ENCODE data around the gene TKT.

Gene TKT

DNA sequence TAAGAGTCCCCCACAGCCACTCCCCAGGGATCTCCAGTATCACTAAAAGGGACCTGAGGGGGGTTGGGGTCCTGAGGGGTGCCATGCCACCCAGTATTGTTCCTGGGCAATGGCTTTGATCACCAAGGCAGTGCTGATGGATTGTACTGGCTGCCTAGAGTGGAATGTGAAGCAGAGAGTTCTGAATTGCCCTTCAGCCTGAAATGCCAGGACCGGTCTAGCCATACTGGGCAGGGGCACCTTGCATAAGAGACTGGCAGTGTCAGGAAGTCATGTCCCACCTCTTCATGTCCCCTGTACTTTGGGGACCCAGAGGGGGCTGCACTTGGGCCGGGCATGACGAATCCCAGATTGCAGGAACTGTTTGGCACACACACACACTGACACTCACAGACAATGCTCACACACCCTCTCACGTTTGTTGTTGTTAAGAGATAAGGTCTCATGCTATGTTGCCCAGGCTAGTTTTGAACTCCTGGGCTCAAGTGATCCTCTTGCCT is 4.5 kb upstream of the TKT start:
- no peak overlapping the region for H2BK120ac ChIP-seq (ENCODE audit: insufficient read depth, low read length, poor library complexity)
- H2AFZ ChIP-seq (ENCODE audit: insufficient read depth, low read length, poor library complexity), result no peak overlapping the region
- H3K4ac ChIP-seq (ENCODE audit: low read depth, low read length), result no peak overlapping the region
- no peaks in the 10 kb centered on the region for H3K27me3 ChIP-seq (ENCODE audit: insufficient read depth, low read length)
- H3K23ac ChIP-seq (ENCODE audit: low read length), result no peak overlapping the region
- no peak overlapping the region for H3K9ac ChIP-seq (ENCODE audit: low read length)
- no peak overlapping the region for H4K8ac ChIP-seq (ENCODE audit: low read depth, low read length)
- H2BK12ac ChIP-seq (ENCODE audit: low read length), result peak overlapping the region; percentile 21
- no peak overlapping the region for H2AK5ac ChIP-seq (ENCODE audit: low read length)
- H2BK5ac ChIP-seq (ENCODE audit: low read depth, low read length, poor library complexity), result no peak overlapping the region
- H3K14ac ChIP-seq (ENCODE audit: low read length), result no peak overlapping the region
- peaks cover 7 to 17% of the 10 kb centered on the region in 2 experiments for H3K4me1 ChIP-seq (ENCODE audit: control insufficient read depth in 1 of 2, insufficient read depth in 2 of 2, low read length in 2 of 2)
- H3K79me2 ChIP-seq (ENCODE audit: control insufficient read depth, insufficient read depth, low read length, poor library complexity), result peaks cover 5% of the 10 kb centered on the region
- no peak overlapping the region for H3K27ac ChIP-seq (ENCODE audit: low read depth, low read length)
- peak overlapping the region; percentile 6 for H4K91ac ChIP-seq (ENCODE audit: low read depth, low read length)
- peaks cover 12% of the 10 kb centered on the region for H3K79me1 ChIP-seq (ENCODE audit: low read length)
- H4K12ac ChIP-seq (ENCODE audit: low read depth, low read length), result no peak overlapping the region
- no peak overlapping the region for H3K4me3 ChIP-seq (ENCODE audit: low read depth, low read length)
- no peak overlapping the region for H3K4me2 ChIP-seq (ENCODE audit: low read length)
- WGBS (ENCODE audit: extremely low coverage, insufficient coverage, insufficient read length), result no CpG with 5 or more reads among the region's 4 CpGs
- no peaks in the 10 kb centered on the region for H3K36me3 ChIP-seq (ENCODE audit: control insufficient read depth in 1 of 2, insufficient read depth in 2 of 2, low read length in 2 of 2)
- DNase-seq, result no peak
- no peaks in the 10 kb centered on the region for H3K9me3 ChIP-seq (ENCODE audit: insufficient read depth, low read depth, low read length)
- no peak overlapping the region for H3K18ac ChIP-seq (ENCODE audit: low read length)

GRCh38 chr3:53259427-53260259 is 3.8 kb upstream of the TKT start:
- H3K18ac ChIP-seq (ENCODE audit: low read length), result no peak overlapping the region
- no peak overlapping the region for H3K27ac ChIP-seq (ENCODE audit: low read depth, low read length)
- no peak overlapping the region for H3K4me3 ChIP-seq (ENCODE audit: low read depth, low read length)
- DNase-seq, result no peak
- H3K9ac ChIP-seq (ENCODE audit: low read length), result no peak overlapping the region
- H4K91ac ChIP-seq (ENCODE audit: low read depth, low read length), result peak overlapping the region; percentile 28
- H2AK5ac ChIP-seq (ENCODE audit: low read length), result no peak overlapping the region
- peaks cover 11% of the 10 kb centered on the region for H3K79me2 ChIP-seq (ENCODE audit: control insufficient read depth, insufficient read depth, low read length, poor library complexity)
- H4K12ac ChIP-seq (ENCODE audit: low read depth, low read length), result no peak overlapping the region
- no peak overlapping the region for H2AFZ ChIP-seq (ENCODE audit: insufficient read depth, low read length, poor library complexity)
- no CpG with 5 or more reads among the region's 9 CpGs for WGBS (ENCODE audit: extremely low coverage, insufficient coverage, insufficient read length)
- no peaks in the 10 kb centered on the region for H3K27me3 ChIP-seq (ENCODE audit: insufficient read depth, low read length)
- peak overlapping the region; percentile 21 for H2BK12ac ChIP-seq (ENCODE audit: low read length)
- peaks cover 7 to 14% of the 10 kb centered on the region in 2 experiments for H3K4me1 ChIP-seq (ENCODE audit: control insufficient read depth in 1 of 2, insufficient read depth in 2 of 2, low read length in 2 of 2)
- H2BK5ac ChIP-seq (ENCODE audit: low read depth, low read length, poor library complexity), result no peak overlapping the region
- no peaks in the 10 kb centered on the region for H3K36me3 ChIP-seq (ENCODE audit: control insufficient read depth in 1 of 2, insufficient read depth in 2 of 2, low read length in 2 of 2)
- H3K79me1 ChIP-seq (ENCODE audit: low read length), result peaks cover 18% of the 10 kb centered on the region
- no peak overlapping the region for H4K8ac ChIP-seq (ENCODE audit: low read depth, low read length)
- no peak overlapping the region for H2BK120ac ChIP-seq (ENCODE audit: insufficient read depth, low read length, poor library complexity)
- H3K9me3 ChIP-seq (ENCODE audit: insufficient read depth, low read depth, low read length), result no peaks in the 10 kb centered on the region
- H3K4me2 ChIP-seq (ENCODE audit: low read length), result no peak overlapping the region
- H3K4ac ChIP-seq (ENCODE audit: low read depth, low read length), result no peak overlapping the region
- H3K14ac ChIP-seq (ENCODE audit: low read length), result no peak overlapping the region
- H3K23ac ChIP-seq (ENCODE audit: low read length), result no peak overlapping the region

- peaks cover 19% of the 10 kb centered on the region for H3K79me2 ChIP-seq (ENCODE audit: control insufficient read depth, insufficient read depth, low read length, poor library complexity)
- no peak overlapping the region for H3K23ac ChIP-seq (ENCODE audit: low read length)
- H3K9ac ChIP-seq (ENCODE audit: low read length), result no peak overlapping the region
- H3K36me3 ChIP-seq (ENCODE audit: control insufficient read depth in 1 of 2, insufficient read depth in 2 of 2, low read length in 2 of 2), result no peaks in the 10 kb centered on the region
- no peak overlapping the region for H4K12ac ChIP-seq (ENCODE audit: low read depth, low read length)
- no CpG with 5 or more reads among the region's 8 CpGs for WGBS (ENCODE audit: extremely low coverage, insufficient coverage, insufficient read length)
- H2BK120ac ChIP-seq (ENCODE audit: insufficient read depth, low read length, poor library complexity), result no peak overlapping the region
- peaks cover 20% of the 10 kb centered on the region for H3K79me1 ChIP-seq (ENCODE audit: low read length)
- H3K4me2 ChIP-seq (ENCODE audit: low read length), result no peak overlapping the region
- no peak overlapping the region for H2AFZ ChIP-seq (ENCODE audit: insufficient read depth, low read length, poor library complexity)
- no peak overlapping the region for H4K8ac ChIP-seq (ENCODE audit: low read depth, low read length)
- H3K18ac ChIP-seq (ENCODE audit: low read length), result no peak overlapping the region
- H3K27me3 ChIP-seq (ENCODE audit: insufficient read depth, low read length), result no peaks in the 10 kb centered on the region
- H2BK12ac ChIP-seq (ENCODE audit: low read length), result peak overlapping the region; percentile 19
- no peak overlapping the region for H3K4me3 ChIP-seq (ENCODE audit: low read depth, low read length)
- no peaks in the 10 kb centered on the region for H3K9me3 ChIP-seq (ENCODE audit: insufficient read depth, low read depth, low read length)
- no peak overlapping the region for H3K14ac ChIP-seq (ENCODE audit: low read length)
- no peak for DNase-seq
- no peak overlapping the region for H3K4ac ChIP-seq (ENCODE audit: low read depth, low read length)
- peaks cover 10 to 18% of the 10 kb centered on the region in 2 experiments for H3K4me1 ChIP-seq (ENCODE audit: control insufficient read depth in 1 of 2, insufficient read depth in 2 of 2, low read length in 2 of 2)
- no peak overlapping the region for H2BK5ac ChIP-seq (ENCODE audit: low read depth, low read length, poor library complexity)
- peak overlapping the region; percentile 28 for H4K91ac ChIP-seq (ENCODE audit: low read depth, low read length)
- H2AK5ac ChIP-seq (ENCODE audit: low read length), result no peak overlapping the region
- no peak overlapping the region for H3K27ac ChIP-seq (ENCODE audit: low read depth, low read length)
Observed at GRCh38 chr3:53258600-53259426, 3.0 kb upstream of the TKT start.

DNA sequence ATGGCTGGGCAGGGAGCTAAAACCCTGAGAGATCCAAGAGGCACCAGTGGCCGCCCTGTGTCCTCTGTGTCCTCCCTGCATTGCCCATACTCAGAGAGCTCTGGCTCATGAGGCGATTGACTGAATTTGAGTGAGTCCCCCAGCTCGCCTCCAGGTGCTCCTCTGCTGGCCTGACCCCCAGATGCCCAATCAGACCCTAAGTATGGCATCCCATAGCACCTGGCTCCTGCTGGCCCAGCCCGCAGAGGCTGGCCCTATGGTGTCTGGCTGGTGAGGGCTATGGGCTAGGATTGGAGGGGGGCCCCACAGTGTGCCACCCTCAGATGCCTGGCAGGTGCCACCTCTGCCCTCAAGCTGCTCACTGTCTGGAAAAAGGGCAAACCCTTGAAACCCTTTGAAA is 1.6 kb upstream of the TKT start:
- WGBS (ENCODE audit: extremely low coverage, insufficient coverage, insufficient read length), result no CpG with 5 or more reads among the region's 4 CpGs
- Histone ChIP-seq H3K4me1 (ENCODE audit: control insufficient read depth in 1 of 2, insufficient read depth in 2 of 2, low read length in 2 of 2) (peaks cover 15 to 27% of the 10 kb centered on the region in 2 experiments), H3K27ac (ENCODE audit: low read depth, low read length) (no peak overlapping the region), H3K27me3 (ENCODE audit: insufficient read depth, low read length) (no peaks in the 10 kb centered on the region), H2AFZ (ENCODE audit: insufficient read depth, low read length, poor library complexity) (no peak overlapping the region), H3K79me1 (ENCODE audit: low read length) (peaks cover 20% of the 10 kb centered on the region), H3K4ac (ENCODE audit: low read depth, low read length) (peak overlapping the region; percentile 23), H3K18ac (ENCODE audit: low read length) (no peak overlapping the region), H4K12ac (ENCODE audit: low read depth, low read length) (no peak overlapping the region), H2AK5ac (ENCODE audit: low read length) (peak overlapping the region; percentile 41), H3K9me3 (ENCODE audit: insufficient read depth, low read depth, low read length) (no peaks in the 10 kb centered on the region), H4K8ac (ENCODE audit: low read depth, low read length) (no peak overlapping the region), H3K79me2 (ENCODE audit: control insufficient read depth, insufficient read depth, low read length, poor library complexity) (peaks cover 30% of the 10 kb centered on the region), H3K23ac (ENCODE audit: low read length) (no peak overlapping the region), H3K4me2 (ENCODE audit: low read length) (no peak overlapping the region), H3K14ac (ENCODE audit: low read length) (peak overlapping the region; percentile 20), H3K36me3 (ENCODE audit: control insufficient read depth in 1 of 2, insufficient read depth in 2 of 2, low read length in 2 of 2) (no peaks in the 10 kb centered on the region), H3K9ac (ENCODE audit: low read length) (no peak overlapping the region), H2BK12ac (ENCODE audit: low read length) (peak overlapping the region; percentile 63), H2BK5ac (ENCODE audit: low read depth, low read length, poor library complexity) (no peak overlapping the region), H3K4me3 (ENCODE audit: low read depth, low read length) (no peak overlapping the region), H2BK120ac (ENCODE audit: insufficient read depth, low read length, poor library complexity) (peak overlapping the region; percentile 37), H4K91ac (ENCODE audit: low read depth, low read length) (peak overlapping the region; percentile 64)
- DNase-seq, result no peak

Measured in trophoblast cell (in vitro differentiated cells and primary cell).